ENCODE data around the gene NUDC. TPM values are rescaled to one million over a fixed set of nuclear protein-coding genes. Genes with fewer than 3 reads are reported as not detected.

NUDC gene
- 70.9 and 112 TPM in 2 replicates for total RNA-seq (2011; cell fraction: chromatin; rRNA removed; ENCODE audit: low replicate concordance)
- 73.0 and 85.1 TPM in 2 replicates for total RNA-seq (2011; cell fraction: nucleolus; rRNA removed)
- total RNA-seq (2011; cell fraction: nucleoplasm; rRNA removed), result 71.2 and 76.6 TPM in 2 replicates
- total RNA-seq (2014; rRNA removed), result 234 and 265 TPM in 2 replicates
- 83.1 and 86.9 TPM in 2 replicates for total RNA-seq (2014; rRNA removed; fragmentation: Illumina TruSeq; extraction: Trizol)
- 156 and 157 TPM in 2 replicates for total RNA-seq (2015; rRNA removed; fragmentation: Illumina TruSeq; extraction: Trizol)
- total RNA-seq (2021), result 160 and 170 TPM in 2 replicates
- 42.5 and 59.7 TPM in 2 replicates for polyA plus RNA-seq (2011; rRNA removed)
- polyA plus RNA-seq (2011; cell fraction: cytosol; rRNA removed), result 49.6 and 54.7 TPM in 2 replicates
- polyA plus RNA-seq (2011; cell fraction: nucleus; rRNA removed), result 56.8 and 59.7 TPM in 2 replicates
- 171 and 247 TPM in 2 replicates for polyA plus RNA-seq (2012)
- 202 and 219 TPM in 2 replicates for polyA plus RNA-seq (2014; fragmentation: Illumina TruSeq; extraction: Trizol)
- polyA plus RNA-seq (2014; fragmentation: Nextera tagmentation; extraction: Ambion mirVana), result 10 to 100 TPM in 1 of 2 experiments, 1 to 10 TPM in 1; 9.8 to 18.1 TPM
- 126 and 149 TPM in 2 replicates for polyA plus RNA-seq (2014; rRNA removed)
- polyA minus RNA-seq (2011; rRNA and poly(A)+ RNA removed), result 42.3 and 52.0 TPM in 2 replicates
- 79.7 and 80.2 TPM in 2 replicates for polyA minus RNA-seq (2011; cell fraction: cytosol; rRNA and poly(A)+ RNA removed)
- polyA minus RNA-seq (2011; cell fraction: nucleus; rRNA and poly(A)+ RNA removed), result 19.4 and 28.9 TPM in 2 replicates
- percentile 94 among the genes with signal in this experiment for Bru-seq, nascent RNA
- BruChase-seq, experiment 1, labeled RNA remaining after a 2-hour chase, result percentile 92 among the genes with signal in this experiment
- percentile 90 among the genes with signal in this experiment for BruChase-seq, experiment 2, labeled RNA remaining after a 6-hour chase
- long read RNA-seq, experiment 1, transcript NUDC-201 (9 exons, 1,800 nt), result major isoform, 1,451 of 1,725 reads
- long read RNA-seq, experiment 1, partial matches to known transcripts, result 81 of 1,725 reads
- long read RNA-seq, experiment 1, other reads (novel, unspliced or antisense), result 190 of 1,725 reads
- long read RNA-seq, experiment 2, transcript NUDC-201 (9 exons, 1,800 nt), result major isoform, 245 of 472 reads
- long read RNA-seq, experiment 2, transcript NUDC-204 (2 exons, 607 nt), result minor isoform, 9 of 472 reads
- long read RNA-seq, experiment 2, partial matches to known transcripts, result 191 of 472 reads
- long read RNA-seq, experiment 2, other reads (novel, unspliced or antisense), result 27 of 472 reads
- long read RNA-seq, experiment 3, transcript NUDC-201 (9 exons, 1,800 nt), result major isoform, 936 of 1,036 reads
- long read RNA-seq, experiment 3, partial matches to known transcripts, result 46 of 1,036 reads
- long read RNA-seq, experiment 3, other reads (novel, unspliced or antisense), result 53 of 1,036 reads

- peak; percentile 97 to 100 (median 98) for DNase-seq (ENCODE audit: extremely low read depth in 1 of 4, low spot score in 3 of 4)
- FAIRE-seq, result peak; percentile 97
- H2AFZ ChIP-seq (ENCODE audit: low read depth, low read length), result peak within 1 kb of the TSS; percentile 98
- H3K9ac ChIP-seq (ENCODE audit: insufficient read depth in 1 of 2, low read depth in 2 of 2, low read length in 2 of 2), result peak within 1 kb of the TSS; percentile 92 to 99
- ATAC-seq, result peak; percentile 99
- H3K4me1 ChIP-seq (replicated peaks in 1 of 2; ENCODE audit: control insufficient read depth in 2 of 2, insufficient read depth in 2 of 2, low read length in 2 of 2), result peaks cover 18% of the 10 kb centered on the region in 2 experiments; a peak in 4 of 5 replicates
- in situ Hi-C loops (cut with MboI) (no loop called here), intact Hi-C loops (cut with micrococcal nuclease) (no loop called here)
- peak within 1 kb of the TSS; percentile 79 for H3K4me3 ChIP-seq
- peaks cover 42% of the 10 kb centered on the region for H3K36me3 ChIP-seq (ENCODE audit: control insufficient read depth, insufficient read depth, low read length)
- peak within 1 kb of the TSS; percentile 97 for H3K4me2 ChIP-seq (ENCODE audit: insufficient read depth, low read length)
- peaks cover 47% of the 10 kb centered on the region for H3K79me2 ChIP-seq (ENCODE audit: control insufficient read depth, insufficient read depth, low read length)
- BruUV-seq (replicated peaks), result no TSS peak
- ChIA-PET CTCF (ENCODE audit: low intra/inter-chr PET ratio) (interaction anchor here (0.6 kb wide), 1 partner anchor 94 kb away, joined by 4 read pairs; no protein-coding TSS in a partner anchor), POLR2A (interaction anchor here (0.6 to 2.0 kb wide), 3 partner anchors 9 to 413 kb away, joined by 3 to 11 read pairs (median 5); partner anchors contain the start of gene GPATCH3)
- no peaks in the 10 kb centered on the region for H3K9me1 ChIP-seq (ENCODE audit: control insufficient read depth, insufficient read depth, low read length)
- no peaks in the 10 kb centered on the region for H3K9me3 ChIP-seq (replicated peaks; ENCODE audit: control insufficient read depth, insufficient read depth, low read depth, low read length)
- under 1% methylated on average over 79 of the region's 83 CpGs for WGBS (ENCODE audit: insufficient coverage, low coverage, missing lambda C conversion rate)
- no peaks in the 10 kb centered on the region; a peak in 1 of 5 replicates for H3K27me3 ChIP-seq (ENCODE audit: control insufficient read depth in 2 of 2, insufficient read depth in 2 of 2, low read length in 2 of 2)
- peak within 1 kb of the TSS; percentile 92 for H3K27ac ChIP-seq (ENCODE audit: extremely low read depth, low read depth, low read length)
- H4K20me1 ChIP-seq (replicated peaks; ENCODE audit: control insufficient read depth, insufficient read depth, low read length), result peaks cover 12% of the 10 kb centered on the region
- TF ChIP-seq RAD21 (CRISPR knock-in tag; conservative IDR thresholded peaks at IDR 0.05 in 1 of 2, IDR thresholded peaks at IDR 0.05 in 1 of 2), result no peak
- TF ChIP-seq ZBTB34 (CRISPR knock-in tag; IDR thresholded peaks at IDR 0.05), result no peak
- peak; percentile 49 for TF ChIP-seq RBM22 (IDR thresholded peaks at IDR 0.05; ENCODE audit: low read depth, low read length, poor library complexity, severe bottlenecking)
- peak; percentile 82 for TF ChIP-seq MBD2 (IDR thresholded peaks at IDR 0.05; ENCODE audit: borderline replicate concordance, low read depth)
- TF ChIP-seq RUNX1 (IDR thresholded peaks at IDR 0.05; ENCODE audit: low read depth), result no peak
- no peak for TF ChIP-seq NFATC3 (IDR thresholded peaks at IDR 0.05)
- no peak for TF ChIP-seq KLF16 (IDR thresholded peaks at IDR 0.05)
- TF ChIP-seq L3MBTL2 (IDR thresholded peaks at IDR 0.05), result peak; percentile 95
- TF ChIP-seq BCL6 (CRISPR knock-in tag; IDR thresholded peaks at IDR 0.05), result no peak
- no peak for TF ChIP-seq CREB5 (CRISPR knock-in tag; IDR thresholded peaks at IDR 0.05)
- no peak for TF ChIP-seq CREBBP (IDR thresholded peaks at IDR 0.05; ENCODE audit: low read depth, low read length)
- peak; percentile 81; the same call in 1 of the 2 replicates for TF ChIP-seq PML (IDR thresholded peaks at IDR 0.05; ENCODE audit: low read length)
- TF ChIP-seq PHF20 (IDR thresholded peaks at IDR 0.05; ENCODE audit: partially characterized antibody), result peak; percentile 96
- TF ChIP-seq EHMT2 (IDR thresholded peaks at IDR 0.05), result no peak
Observed at GRCh38 chr1:26921540-26922430, at the start of gene NUDC. Gene NUDC, plus strand, starts transcription at chr1:26921743. Its CDS starts 106 bp downstream, at chr1:26921849.
